ENCODE measurements around the gene SMARCD1. TPM values are rescaled to one million over a fixed set of nuclear protein-coding genes. Genes with fewer than 3 reads are reported as not detected.

Gene SMARCD1
- total RNA-seq, 4 donors from 2014 or later, result 4.1 to 54.6 (median 39.6) TPM

GRCh38 chr12:50103767-50104321 is 18.7 kb downstream of the SMARCD1 start, which contains the start of gene GPD1:
TSS of gene GPD1 (plus strand) at chr12:50104008. CDS start at chr12:50104051, 43 bp downstream.
- peak; percentile 62 to 71 for DNase-seq
- H3K27me3 ChIP-seq, result no peaks in the 10 kb centered on the region
- no peaks in the 10 kb centered on the region for H3K36me3 ChIP-seq
- no peak for TF ChIP-seq POLR2A (IDR thresholded peaks at IDR 0.05)
- TF ChIP-seq, protein P1, sequence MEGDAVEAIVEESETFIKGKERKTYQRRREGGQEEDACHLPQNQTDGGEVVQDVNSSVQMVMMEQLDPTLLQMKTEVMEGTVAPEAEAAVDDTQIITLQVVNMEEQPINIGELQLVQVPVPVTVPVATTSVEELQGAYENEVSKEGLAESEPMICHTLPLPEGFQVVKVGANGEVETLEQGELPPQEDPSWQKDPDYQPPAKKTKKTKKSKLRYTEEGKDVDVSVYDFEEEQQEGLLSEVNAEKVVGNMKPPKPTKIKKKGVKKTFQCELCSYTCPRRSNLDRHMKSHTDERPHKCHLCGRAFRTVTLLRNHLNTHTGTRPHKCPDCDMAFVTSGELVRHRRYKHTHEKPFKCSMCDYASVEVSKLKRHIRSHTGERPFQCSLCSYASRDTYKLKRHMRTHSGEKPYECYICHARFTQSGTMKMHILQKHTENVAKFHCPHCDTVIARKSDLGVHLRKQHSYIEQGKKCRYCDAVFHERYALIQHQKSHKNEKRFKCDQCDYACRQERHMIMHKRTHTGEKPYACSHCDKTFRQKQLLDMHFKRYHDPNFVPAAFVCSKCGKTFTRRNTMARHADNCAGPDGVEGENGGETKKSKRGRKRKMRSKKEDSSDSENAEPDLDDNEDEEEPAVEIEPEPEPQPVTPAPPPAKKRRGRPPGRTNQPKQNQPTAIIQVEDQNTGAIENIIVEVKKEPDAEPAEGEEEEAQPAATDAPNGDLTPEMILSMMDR (IDR thresholded peaks at IDR 0.05), result no peak
- H3K4me1 ChIP-seq, result no peaks in the 10 kb centered on the region
- no peaks in the 10 kb centered on the region for H3K9me3 ChIP-seq
- no peak within 1 kb of the TSS for H3K4me3 ChIP-seq
- intact Hi-C loops (cut with DNase I; ENCODE audit: low total_unique reads), result loop anchor here (10.0 kb wide), 1 partner anchor 71 kb away; no protein-coding TSS in a partner anchor
- peak within 1 kb of the TSS in 1 of 2 donors; percentile 16 for H3K27ac ChIP-seq

- DNase-seq, result peak in 1 of 2 donors; percentile 64
- Histone ChIP-seq H3K4me3 (no peak overlapping the region), H3K9me3 (no peaks in the 10 kb centered on the region), H3K36me3 (no peaks in the 10 kb centered on the region), H3K27me3 (no peaks in the 10 kb centered on the region), H3K27ac (no peak overlapping the region), H3K4me1 (no peaks in the 10 kb centered on the region)
- TF ChIP-seq, protein P1 (IDR thresholded peaks at IDR 0.05), result no peak
- TF ChIP-seq POLR2A (IDR thresholded peaks at IDR 0.05), result no peak
- intact Hi-C loops (cut with DNase I; ENCODE audit: low total_unique reads), result loop anchor here (10.0 kb wide), 1 partner anchor 70 kb away; no protein-coding TSS in a partner anchor
These were observed 19.6 kb downstream of the SMARCD1 start for GRCh38 chr12:50104417-50105366.

DNA sequence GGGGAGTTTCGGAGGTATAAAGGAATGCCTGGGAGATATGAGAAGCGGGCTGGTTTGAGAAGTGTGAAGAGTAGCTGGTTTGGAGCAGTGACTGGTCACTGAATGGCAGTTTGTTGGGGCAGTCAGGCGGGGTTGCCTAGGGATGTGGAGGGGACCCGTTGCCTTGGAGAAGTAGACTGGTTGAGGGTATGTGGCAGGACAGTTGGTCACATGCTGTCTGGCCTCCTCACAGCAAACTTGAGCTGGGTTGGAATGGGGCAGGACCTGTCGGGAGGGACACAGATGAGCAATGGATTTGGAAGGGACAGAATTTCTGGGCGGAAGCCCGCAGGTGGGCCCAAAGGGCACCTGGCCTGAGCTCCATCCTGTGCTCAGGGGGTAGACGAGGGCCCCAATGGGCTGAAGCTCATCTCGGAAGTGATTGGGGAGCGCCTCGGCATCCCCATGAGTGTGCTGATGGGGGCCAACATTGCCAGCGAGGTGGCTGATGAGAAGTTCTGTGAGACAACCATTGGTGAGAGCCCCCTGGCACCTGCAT is 20.8 kb downstream of the SMARCD1 start:
- intact Hi-C loops (cut with DNase I; ENCODE audit: low total_unique reads), result loop anchor here (10.0 kb wide), 1 partner anchor 69 kb away; no protein-coding TSS in a partner anchor
- Histone ChIP-seq H3K4me1 (peaks cover 0 to 2% of the 10 kb centered on the region in 2 donors), H3K36me3 (no peaks in the 10 kb centered on the region), H3K9me3 (no peaks in the 10 kb centered on the region), H3K27ac (no peak overlapping the region), H3K27me3 (no peaks in the 10 kb centered on the region), H3K4me3 (no peak overlapping the region)
- DNase-seq, result no peak
- TF ChIP-seq, protein P1 (IDR thresholded peaks at IDR 0.05), result no peak
- no peak for TF ChIP-seq POLR2A (IDR thresholded peaks at IDR 0.05)

DNA sequence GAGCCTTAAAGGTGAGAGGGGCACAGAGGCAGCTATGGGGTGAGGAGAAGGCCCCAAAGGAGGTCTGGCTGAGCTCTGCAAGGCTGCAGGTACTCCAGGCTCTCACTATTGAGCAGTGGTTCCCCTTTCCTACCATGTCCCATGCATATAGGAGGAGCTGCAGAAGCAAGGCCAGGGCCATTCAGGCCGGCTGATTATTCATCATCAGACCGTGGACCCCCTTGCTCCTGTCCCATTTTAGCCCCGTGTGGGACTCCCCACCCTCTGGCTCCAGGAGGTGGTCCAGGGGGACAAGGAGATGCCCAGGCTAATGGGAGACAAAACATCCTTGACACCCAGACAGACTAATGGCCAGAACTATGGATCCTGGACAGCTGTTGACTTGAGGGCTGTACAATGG is 21.8 kb downstream of the SMARCD1 start:
- TF ChIP-seq POLR2A (IDR thresholded peaks at IDR 0.05), result no peak
- TF ChIP-seq, protein P1 (IDR thresholded peaks at IDR 0.05), result no peak
- intact Hi-C loops (cut with DNase I; ENCODE audit: low total_unique reads), result loop anchor here (10.0 kb wide), 1 partner anchor 68 kb away; no protein-coding TSS in a partner anchor
- H3K4me3 ChIP-seq, result no peak overlapping the region
- no peak overlapping the region for H3K27ac ChIP-seq
- H3K36me3 ChIP-seq, result no peaks in the 10 kb centered on the region
- no peak for DNase-seq
- H3K9me3 ChIP-seq, result no peaks in the 10 kb centered on the region
- H3K4me1 ChIP-seq, result peaks cover 0 to 6% of the 10 kb centered on the region in 2 donors
- no peaks in the 10 kb centered on the region for H3K27me3 ChIP-seq
